ENCODE measurements around the gene PTPRN2.

GRCh38 chr7:158113321-158114025, 474.1 kb downstream of the PTPRN2 start:
- no peak for TF ChIP-seq CTCF (IDR thresholded peaks at IDR 0.05; ENCODE audit: low read depth, low read length)
- TF ChIP-seq POLR2A (IDR thresholded peaks at IDR 0.05; ENCODE audit: extremely low read depth, insufficient read length): no peak
- TF ChIP-seq MAX (IDR thresholded peaks at IDR 0.05; ENCODE audit: low read depth, low read length): no peak
- TF ChIP-seq MYC (IDR thresholded peaks at IDR 0.05; ENCODE audit: low read depth, low read length): no peak
